ENCODE measurements around the gene PLEKHG4.

Gene PLEKHG4

DNA sequence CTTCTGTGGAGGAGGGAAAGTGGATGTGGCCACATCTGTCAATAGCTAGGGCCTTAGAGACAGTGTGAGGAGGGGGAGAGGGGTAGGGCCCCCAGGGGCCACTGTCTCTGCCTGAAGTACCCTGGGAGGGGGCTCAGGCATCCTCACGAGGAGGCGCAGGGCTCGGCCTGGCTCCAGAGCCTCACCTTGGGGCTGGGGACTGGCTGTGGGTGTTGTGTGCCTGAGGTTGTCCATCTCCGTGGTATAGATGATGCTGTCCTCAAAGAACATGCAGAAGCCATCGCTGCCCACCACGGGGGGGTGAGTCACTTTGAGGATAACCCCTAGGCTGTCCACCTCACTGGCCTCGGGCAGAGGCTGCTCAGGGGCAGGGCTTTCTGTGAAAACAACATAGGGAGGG lies 12.1 kb downstream of the PLEKHG4 start:
- no peak overlapping the region for H3K4me2 ChIP-seq (ENCODE audit: insufficient read depth, low read length)
- no peak overlapping the region for H2AFZ ChIP-seq (ENCODE audit: low read depth, low read length)
- H3K27ac ChIP-seq (ENCODE audit: low read length) = no peak overlapping the region
- H3K4me3 ChIP-seq (ENCODE audit: low read depth in 1 of 2, low read length in 2 of 2) = no peak overlapping the region
- ATAC-seq (ENCODE audit: insufficient read depth, low read depth) = no peak
- H3K9ac ChIP-seq (ENCODE audit: low read depth, low read length) = no peak overlapping the region
- H3K9me3 ChIP-seq (ENCODE audit: insufficient read depth, low read length, severe bottlenecking) = no peaks in the 10 kb centered on the region
- TF ChIP-seq CTCF (IDR thresholded peaks at IDR 0.05; ENCODE audit: borderline replicate concordance, extremely low read depth, low read length, poor library complexity, severe bottlenecking) = no peak
- no peak for TF ChIP-seq EZH2 (IDR thresholded peaks at IDR 0.05; ENCODE audit: borderline replicate concordance, low read depth, low read length, severe bottlenecking)
- H3K36me3 ChIP-seq (ENCODE audit: insufficient read depth, low read length) = no peaks in the 10 kb centered on the region
- H3K27me3 ChIP-seq (ENCODE audit: insufficient read depth, low read length, poor library complexity) = no peaks in the 10 kb centered on the region
- no peak for DNase-seq
- no peaks in the 10 kb centered on the region; the same call in 1 of the 2 replicates for H4K20me1 ChIP-seq (ENCODE audit: insufficient read depth, low read length)
- no peaks in the 10 kb centered on the region for H3K4me1 ChIP-seq (ENCODE audit: insufficient read depth, low read length)
- no peaks in the 10 kb centered on the region for H3K79me2 ChIP-seq (ENCODE audit: insufficient read depth, low read length)

- H3K4me2 ChIP-seq (ENCODE audit: insufficient read depth, low read length) = no peak overlapping the region
- TF ChIP-seq CTCF (IDR thresholded peaks at IDR 0.05; ENCODE audit: borderline replicate concordance, extremely low read depth, low read length, poor library complexity, severe bottlenecking) (no peak), EZH2 (IDR thresholded peaks at IDR 0.05; ENCODE audit: borderline replicate concordance, low read depth, low read length, severe bottlenecking) (no peak)
- no peak for DNase-seq
- H3K27ac ChIP-seq (ENCODE audit: low read length) = no peak overlapping the region
- H3K79me2 ChIP-seq (ENCODE audit: insufficient read depth, low read length) = no peaks in the 10 kb centered on the region
- H3K27me3 ChIP-seq (ENCODE audit: insufficient read depth, low read length, poor library complexity) = no peaks in the 10 kb centered on the region
- H4K20me1 ChIP-seq (ENCODE audit: insufficient read depth, low read length) = no peaks in the 10 kb centered on the region
- H3K36me3 ChIP-seq (ENCODE audit: insufficient read depth, low read length) = no peaks in the 10 kb centered on the region
- no peak overlapping the region for H3K4me3 ChIP-seq (ENCODE audit: low read depth in 1 of 2, low read length in 2 of 2)
- no peak for ATAC-seq (ENCODE audit: insufficient read depth, low read depth)
- H3K4me1 ChIP-seq (ENCODE audit: insufficient read depth, low read length) = no peaks in the 10 kb centered on the region
- no peak overlapping the region for H3K9ac ChIP-seq (ENCODE audit: low read depth, low read length)
- H3K9me3 ChIP-seq (ENCODE audit: insufficient read depth, low read length, severe bottlenecking) = no peaks in the 10 kb centered on the region
- H2AFZ ChIP-seq (ENCODE audit: low read depth, low read length) = no peak overlapping the region
These were observed 14.9 kb downstream of the PLEKHG4 start for GRCh38 chr16:67294171-67294757.

DNA sequence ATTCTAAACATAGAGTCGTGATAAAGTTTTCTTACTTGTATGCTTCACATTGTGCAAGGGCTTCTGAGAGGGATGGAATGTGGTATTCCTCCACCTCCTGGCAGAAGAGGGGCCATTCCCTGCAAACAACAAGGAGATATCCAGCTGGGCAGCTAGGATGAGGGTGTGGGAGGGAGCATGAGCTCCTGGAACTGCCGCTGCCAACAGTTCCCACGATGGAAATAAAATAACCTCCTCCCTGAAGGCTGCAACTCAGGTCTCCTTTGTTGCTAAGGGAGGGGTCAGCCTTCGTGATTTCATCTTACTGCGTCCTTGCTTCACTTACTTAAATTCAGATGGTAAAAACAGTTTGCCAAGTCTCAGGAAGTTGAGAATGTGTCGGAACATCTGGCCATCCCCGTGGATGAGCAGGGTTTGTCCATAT lies 15.6 kb downstream of the PLEKHG4 start:
- no peaks in the 10 kb centered on the region for H3K27me3 ChIP-seq (ENCODE audit: insufficient read depth, low read length, poor library complexity)
- no peak overlapping the region for H3K9ac ChIP-seq (ENCODE audit: low read depth, low read length)
- no peaks in the 10 kb centered on the region for H3K79me2 ChIP-seq (ENCODE audit: insufficient read depth, low read length)
- no peak overlapping the region for H2AFZ ChIP-seq (ENCODE audit: low read depth, low read length)
- ATAC-seq (ENCODE audit: insufficient read depth, low read depth) (no peak), DNase-seq (no peak)
- no peaks in the 10 kb centered on the region for H3K4me1 ChIP-seq (ENCODE audit: insufficient read depth, low read length)
- H3K4me3 ChIP-seq (ENCODE audit: low read depth in 1 of 2, low read length in 2 of 2) = no peak overlapping the region
- no peaks in the 10 kb centered on the region for H3K9me3 ChIP-seq (ENCODE audit: insufficient read depth, low read length, severe bottlenecking)
- no peak for TF ChIP-seq CTCF (IDR thresholded peaks at IDR 0.05; ENCODE audit: borderline replicate concordance, extremely low read depth, low read length, poor library complexity, severe bottlenecking)
- no peak for TF ChIP-seq EZH2 (IDR thresholded peaks at IDR 0.05; ENCODE audit: borderline replicate concordance, low read depth, low read length, severe bottlenecking)
- H3K4me2 ChIP-seq (ENCODE audit: insufficient read depth, low read length) = no peak overlapping the region
- H3K27ac ChIP-seq (ENCODE audit: low read length) = no peak overlapping the region
- H3K36me3 ChIP-seq (ENCODE audit: insufficient read depth, low read length) = no peaks in the 10 kb centered on the region
- H4K20me1 ChIP-seq (ENCODE audit: insufficient read depth, low read length) = no peaks in the 10 kb centered on the region
